GM12878 (cell line): ENCODE results near the gene OTULINL. TPM values are rescaled to one million over a fixed set of nuclear protein-coding genes. Genes with fewer than 3 reads are reported as not detected.

Experiments
- ATAC-seq: fragments of 200-7000 bp; cut with Tn5 transposase; 3 replicates; pipeline ENCODE4 v1.9.1; 2020; ENCODE audit warnings: mild to moderate bottlenecking, moderate library complexity
- BruUV-seq: library from RNA; stranded (reverse); fragments of 400-500 nt; replicated peaks from 2 replicates; lab custom pipeline; 2021; lab: Mats Ljungman, UMichigan
- CTCF ChIA-PET: fragments of 300-600 bp; sonication (Branson Sonifier 250); formaldehyde crosslinking; extraction: SDS; loops from one replicate; lab custom pipeline; 2021; ENCODE audit warnings: inconsistent platforms; lab: Yijun Ruan, JAX
- POLR2A ChIA-PET: fragments of 350-600 bp; formaldehyde crosslinking; extraction: SDS; loops from one replicate; lab custom pipeline; 2021; ENCODE audit warnings: inconsistent platforms; lab: Charles Lee
- RAD21 ChIA-PET: fragments of 300-600 bp; sonication (Branson Sonifier 250); formaldehyde crosslinking; loops from one replicate; lab custom pipeline; 2023; ENCODE audit warnings: antibody characterized with exemption; ENCODE audit not compliant: unreplicated experiment; lab: Charles Lee
- SMC1A ChIA-PET: fragments of 300-600 bp; sonication (Branson Sonifier 250); formaldehyde crosslinking; loops from one replicate; lab custom pipeline; 2023; ENCODE audit not compliant: unreplicated experiment, uncharacterized antibody; lab: Charles Lee
- DNase-seq: peaks from one replicate; pipeline ENCODE4 v3.0.0-alpha.2; 2011; ENCODE audit warnings: low read depth, low spot score
- FAIRE-seq: peaks from 3 replicates; lab custom pipeline; 2011; peaks lifted over from hg19 to GRCh38; lab: Jason Lieb, UNC
- H2AFZ ChIP-seq: 2 replicates; pipeline ENCODE4 v1.6.0; 2011; ENCODE audit warnings: low read depth, low read length, control low read depth; ENCODE audit not compliant: control insufficient read depth
- H3K27ac ChIP-seq: 2 replicates; pipeline ENCODE4 v1.5.1; 2011; ENCODE audit warnings: control low read depth; ENCODE audit not compliant: control insufficient read depth, insufficient read depth
- H3K27me3 ChIP-seq, 2 experiments: replicated peaks in 1 of 2; 2 replicates each; pipeline versions ENCODE4 v1.6.0 to v1.6.1; 2011; ENCODE audit warnings: low read length in 1 of 2; ENCODE audit not compliant: control insufficient read depth in 2 of 2, insufficient read depth in 2 of 2
- H3K36me3 ChIP-seq, 2 experiments: 2 replicates each; pipeline ENCODE4 v1.5.1; 2011; ENCODE audit warnings: low read length in 1 of 2; ENCODE audit not compliant: control insufficient read depth in 2 of 2, insufficient read depth in 2 of 2
- H3K4me1 ChIP-seq: 2 replicates; pipeline ENCODE4 v1.6.1; 2011; ENCODE audit warnings: mild to moderate bottlenecking, low read length, moderate library complexity, mixed read lengths; ENCODE audit not compliant: control insufficient read depth, insufficient read depth
- H3K4me2 ChIP-seq: 2 replicates; pipeline ENCODE4 v1.6.0; 2011; ENCODE audit warnings: control low read depth; ENCODE audit not compliant: control insufficient read depth, insufficient read depth
- H3K4me3 ChIP-seq: fragments of 200-600 bp; sonication (generic); 2 replicates; pipeline ENCODE4 v1.5.1; 2016
- H3K79me2 ChIP-seq: 2 replicates; pipeline ENCODE4 v1.6.0; 2011; ENCODE audit warnings: low read length; ENCODE audit not compliant: control insufficient read depth, insufficient read depth
- H3K9ac ChIP-seq: 2 replicates; pipeline ENCODE4 v1.8.0; 2011; ENCODE audit warnings: low read length, control low read depth, mixed read lengths; ENCODE audit not compliant: control insufficient read depth, insufficient read depth
- H3K9me3 ChIP-seq: replicated peaks from 3 replicates; pipeline ENCODE4 v1.5.1; 2011; ENCODE audit warnings: mild to moderate bottlenecking, low read length; ENCODE audit not compliant: control insufficient read depth, insufficient read depth
- H4K20me1 ChIP-seq: 2 replicates; pipeline ENCODE4 v1.6.0; 2011; ENCODE audit not compliant: control insufficient read depth, insufficient read depth
- ATF2 ChIP-seq: IDR thresholded peaks from 2 replicates; pipeline ENCODE4 v1.6.1; 2012; ENCODE audit warnings: low read length, inconsistent platforms
- BHLHE40 ChIP-seq, 2 experiments: fragments of 450-650 bp in 1 of 2; IDR thresholded peaks; 2 replicates each; pipeline ENCODE4 v1.6.1; 2011 to 2017; ENCODE audit warnings: low read depth in 2 of 2, borderline replicate concordance in 1 of 2, improper control_type of control experiment in 1 of 2, low read length in 1 of 2, mild to moderate bottlenecking in 1 of 2
- BRCA1 ChIP-seq: IDR thresholded peaks from 2 replicates; pipeline ENCODE4 v1.6.1; 2011; ENCODE audit warnings: low read depth, low read length, improper control_type of control experiment
- CBX3 ChIP-seq: fragments of 200-600 bp; sonication (generic); IDR thresholded peaks from 2 replicates; pipeline ENCODE4 v1.6.1; 2016; ENCODE audit warnings: low read depth, borderline replicate concordance
- CREB1 ChIP-seq: IDR thresholded peaks from 2 replicates; pipeline ENCODE4 v1.6.1; 2012; ENCODE audit warnings: low read depth, mild to moderate bottlenecking, inconsistent platforms
- CREM ChIP-seq: IDR thresholded peaks from 2 replicates; pipeline ENCODE4 v1.6.1; 2014; ENCODE audit warnings: antibody characterized with exemption, low read depth
- HDGF ChIP-seq: fragments of 450-650 bp; IDR thresholded peaks from 2 replicates; pipeline ENCODE4 v1.6.1; 2016; ENCODE audit warnings: antibody characterized with exemption
- LARP7 ChIP-seq: fragments of 450-650 bp; IDR thresholded peaks from 2 replicates; pipeline ENCODE4 v1.6.1; 2017; ENCODE audit warnings: mild to moderate bottlenecking
- MEF2A ChIP-seq: IDR thresholded peaks from 2 replicates; pipeline ENCODE4 v1.6.1; 2011; ENCODE audit warnings: low read depth, mild to moderate bottlenecking, low read length, moderate library complexity; ENCODE audit not compliant: insufficient read depth
- MYB ChIP-seq: fragments of 150-350 bp; IDR thresholded peaks from 2 replicates; pipeline ENCODE4 v1.6.1; 2014; ENCODE audit warnings: mild to moderate bottlenecking, low read depth, low read length, borderline replicate concordance
- SMAD5 ChIP-seq: IDR thresholded peaks from 2 replicates; pipeline ENCODE4 v1.6.1; 2016; ENCODE audit warnings: antibody characterized with exemption, low read depth
- TCF7 ChIP-seq: IDR thresholded peaks from 2 replicates; pipeline ENCODE4 v1.6.1; 2014; ENCODE audit warnings: antibody characterized with exemption, borderline replicate concordance
- ZNF274 ChIP-seq: IDR thresholded peaks from one replicate; pipeline ENCODE4 v1.8.0; 2011; ENCODE audit not compliant: insufficient read length, insufficient read depth
- WGBS: methylation state at CpG from one replicate; pipeline ENCODE4 v1.1.6; 2016; ENCODE audit warnings: low lambda C conversion rate; ENCODE audit not compliant: insufficient replicate concordance, insufficient coverage; ENCODE audit errors: missing lambda C conversion rate; 5-methylcytosine and 5-hydroxymethylcytosine counted together
- in situ Hi-C: fragments of 300-500 bp; cut with MboI; formaldehyde crosslinking; loops from 9 replicates; pipeline ENCODE4 v1.14.3; 2018; ENCODE audit warnings: mixed read lengths
- intact Hi-C: fragments of 100-400 bp; cut with micrococcal nuclease; formaldehyde crosslinking; loops from one replicate; pipeline ENCODE4 v1.14.2; 2022; ENCODE audit not compliant: unreplicated experiment
- polyA plus RNA-seq, 11 experiments: library from polyadenylated mRNA; depleted of rRNA in 4 of 11; unstranded in 6 of 11; stranded (reverse) in 5 of 11; fragments of >200 nt; fragmentation: Nextera tagmentation in 4 of 11; fragmentation: Illumina TruSeq in 1 of 11; extraction: Ambion mirVana in 4 of 11; extraction: Trizol in 1 of 11; gene quantifications; 1 replicate in 1 of 11; 2 replicates in 10 of 11; pipeline versions ENCODE4 v1.2.1 to v1.2.3, GENCODE V29; 2011 to 2016; ENCODE audit warnings: inconsistent platforms in 2 of 11, missing spikeins in 2 of 11, low read depth in 1 of 11
- total RNA-seq, 4 experiments: library from RNA; depleted of rRNA in 3 of 4; stranded (reverse); fragments of >200 nt in 3 of 4; fragmentation: Illumina TruSeq in 1 of 4; extraction: Trizol in 1 of 4; gene quantifications; 2 replicates each; pipeline versions ENCODE4 v1.2.1 to v1.2.3, GENCODE V29; 2013 to 2021
- TF ChIP-seq, protein P1 (sequence below): fragments of 450-650 bp; formaldehyde crosslinking; IDR thresholded peaks from 2 replicates; pipeline ENCODE4 v1.4.0; 2020; ENCODE audit warnings: mild to moderate bottlenecking, moderate library complexity
- TF ChIP-seq, protein P2 (sequence below): fragments of 450-650 bp; IDR thresholded peaks from 2 replicates; pipeline ENCODE4 v1.6.1; 2016; ENCODE audit warnings: mild to moderate bottlenecking, moderate library complexity, borderline replicate concordance

OTULINL gene
- total and polyA plus RNA-seq, 10 of the 15 experiments (the other 5 are each of a cell fraction or from before 2014, with no cell fraction given) = 0.60 to 4.7 (median 1.8) TPM

DNA sequence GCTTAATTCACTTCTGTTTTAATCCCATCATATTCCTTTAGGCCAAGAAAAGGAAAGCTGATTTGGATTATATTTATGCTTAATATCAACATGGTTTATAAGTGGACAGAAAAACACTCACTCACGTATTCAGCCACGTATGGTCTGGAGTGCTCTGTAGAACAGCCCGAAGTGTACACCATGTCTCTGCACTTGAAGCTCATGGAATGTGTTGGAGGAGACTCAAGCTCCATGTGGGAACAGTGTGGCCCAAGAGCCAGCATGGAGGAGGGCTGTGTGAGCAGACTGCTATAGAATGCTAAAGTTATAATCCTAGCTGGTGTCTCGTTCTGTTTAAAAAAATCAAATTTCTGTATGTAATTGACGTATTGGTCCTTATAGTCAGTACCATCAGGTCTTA is 32.9 kb downstream of the OTULINL start (continued):
- TF ChIP-seq BHLHE40 (IDR thresholded peaks at IDR 0.05; ENCODE audit: borderline replicate concordance in 1 of 2, low read depth in 2 of 2, low read length in 1 of 2) (no peak), CREM (no peak), MYB (no peak), SMAD5 (no peak), BRCA1 (no peak), LARP7 (no peak)
- TF ChIP-seq, protein P1, sequence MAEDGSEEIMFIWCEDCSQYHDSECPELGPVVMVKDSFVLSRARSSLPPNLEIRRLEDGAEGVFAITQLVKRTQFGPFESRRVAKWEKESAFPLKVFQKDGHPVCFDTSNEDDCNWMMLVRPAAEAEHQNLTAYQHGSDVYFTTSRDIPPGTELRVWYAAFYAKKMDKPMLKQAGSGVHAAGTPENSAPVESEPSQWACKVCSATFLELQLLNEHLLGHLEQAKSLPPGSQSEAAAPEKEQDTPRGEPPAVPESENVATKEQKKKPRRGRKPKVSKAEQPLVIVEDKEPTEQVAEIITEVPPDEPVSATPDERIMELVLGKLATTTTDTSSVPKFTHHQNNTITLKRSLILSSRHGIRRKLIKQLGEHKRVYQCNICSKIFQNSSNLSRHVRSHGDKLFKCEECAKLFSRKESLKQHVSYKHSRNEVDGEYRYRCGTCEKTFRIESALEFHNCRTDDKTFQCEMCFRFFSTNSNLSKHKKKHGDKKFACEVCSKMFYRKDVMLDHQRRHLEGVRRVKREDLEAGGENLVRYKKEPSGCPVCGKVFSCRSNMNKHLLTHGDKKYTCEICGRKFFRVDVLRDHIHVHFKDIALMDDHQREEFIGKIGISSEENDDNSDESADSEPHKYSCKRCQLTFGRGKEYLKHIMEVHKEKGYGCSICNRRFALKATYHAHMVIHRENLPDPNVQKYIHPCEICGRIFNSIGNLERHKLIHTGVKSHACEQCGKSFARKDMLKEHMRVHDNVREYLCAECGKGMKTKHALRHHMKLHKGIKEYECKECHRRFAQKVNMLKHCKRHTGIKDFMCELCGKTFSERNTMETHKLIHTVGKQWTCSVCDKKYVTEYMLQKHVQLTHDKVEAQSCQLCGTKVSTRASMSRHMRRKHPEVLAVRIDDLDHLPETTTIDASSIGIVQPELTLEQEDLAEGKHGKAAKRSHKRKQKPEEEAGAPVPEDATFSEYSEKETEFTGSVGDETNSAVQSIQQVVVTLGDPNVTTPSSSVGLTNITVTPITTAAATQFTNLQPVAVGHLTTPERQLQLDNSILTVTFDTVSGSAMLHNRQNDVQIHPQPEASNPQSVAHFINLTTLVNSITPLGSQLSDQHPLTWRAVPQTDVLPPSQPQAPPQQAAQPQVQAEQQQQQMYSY (CRISPR knock-in tag) = no peak
- TF ChIP-seq, all 136 proteins: peak for 0

- Histone ChIP-seq H3K27ac (no peak overlapping the region), H2AFZ (no peak overlapping the region), H3K79me2 (no peaks in the 10 kb centered on the region), H3K9me3 (no peaks in the 10 kb centered on the region), H3K4me1 (no peaks in the 10 kb centered on the region), H3K27me3 (no peaks in the 10 kb centered on the region), H4K20me1 (no peaks in the 10 kb centered on the region), H3K36me3 (no peaks in the 10 kb centered on the region), H3K9ac (no peak overlapping the region), H3K4me3 (no peak overlapping the region), H3K4me2 (no peak overlapping the region)
- POLR2A ChIA-PET = no interaction called here
- DNase-seq (no peak), ATAC-seq (no peak), FAIRE-seq (no peak)
- no TSS peak for BruUV-seq
- RAD21 ChIA-PET = no interaction called here
- SMC1A ChIA-PET = no interaction called here
- intact Hi-C loops = no loop called here
- in situ Hi-C loops = no loop called here
- CTCF ChIA-PET = no interaction called here
- 48% methylated on average over 4 of the region's 4 CpGs for WGBS
- TF ChIP-seq CBX3 (no peak), MEF2A (no peak), MYB (no peak), CREB1 (no peak), ZNF274 (no peak), TCF7 (no peak), ATF2 (no peak), HDGF (no peak)
- TF ChIP-seq, protein P2, sequence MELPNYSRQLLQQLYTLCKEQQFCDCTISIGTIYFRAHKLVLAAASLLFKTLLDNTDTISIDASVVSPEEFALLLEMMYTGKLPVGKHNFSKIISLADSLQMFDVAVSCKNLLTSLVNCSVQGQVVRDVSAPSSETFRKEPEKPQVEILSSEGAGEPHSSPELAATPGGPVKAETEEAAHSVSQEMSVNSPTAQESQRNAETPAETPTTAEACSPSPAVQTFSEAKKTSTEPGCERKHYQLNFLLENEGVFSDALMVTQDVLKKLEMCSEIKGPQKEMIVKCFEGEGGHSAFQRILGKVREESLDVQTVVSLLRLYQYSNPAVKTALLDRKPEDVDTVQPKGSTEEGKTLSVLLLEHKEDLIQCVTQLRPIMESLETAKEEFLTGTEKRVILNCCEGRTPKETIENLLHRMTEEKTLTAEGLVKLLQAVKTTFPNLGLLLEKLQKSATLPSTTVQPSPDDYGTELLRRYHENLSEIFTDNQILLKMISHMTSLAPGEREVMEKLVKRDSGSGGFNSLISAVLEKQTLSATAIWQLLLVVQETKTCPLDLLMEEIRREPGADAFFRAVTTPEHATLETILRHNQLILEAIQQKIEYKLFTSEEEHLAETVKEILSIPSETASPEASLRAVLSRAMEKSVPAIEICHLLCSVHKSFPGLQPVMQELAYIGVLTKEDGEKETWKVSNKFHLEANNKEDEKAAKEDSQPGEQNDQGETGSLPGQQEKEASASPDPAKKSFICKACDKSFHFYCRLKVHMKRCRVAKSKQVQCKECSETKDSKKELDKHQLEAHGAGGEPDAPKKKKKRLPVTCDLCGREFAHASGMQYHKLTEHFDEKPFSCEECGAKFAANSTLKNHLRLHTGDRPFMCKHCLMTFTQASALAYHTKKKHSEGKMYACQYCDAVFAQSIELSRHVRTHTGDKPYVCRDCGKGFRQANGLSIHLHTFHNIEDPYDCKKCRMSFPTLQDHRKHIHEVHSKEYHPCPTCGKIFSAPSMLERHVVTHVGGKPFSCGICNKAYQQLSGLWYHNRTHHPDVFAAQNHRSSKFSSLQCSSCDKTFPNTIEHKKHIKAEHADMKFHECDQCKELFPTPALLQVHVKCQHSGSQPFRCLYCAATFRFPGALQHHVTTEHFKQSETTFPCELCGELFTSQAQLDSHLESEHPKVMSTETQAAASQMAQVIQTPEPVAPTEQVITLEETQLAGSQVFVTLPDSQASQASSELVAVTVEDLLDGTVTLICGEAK = no peak
These were observed 33.8 kb downstream of the OTULINL start for GRCh38 chr5:14615365-14615764.
